Measurements from ENCODE around the gene APOL1. TPM values are rescaled to one million over a fixed set of nuclear protein-coding genes. Genes with fewer than 3 reads are reported as not detected.

The APOL1 gene
- total RNA-seq, 1 donor from 2014 or later, result 2.5 TPM

GRCh38 chr22:36294801-36295200 is 41.9 kb downstream of the APOL1 start:
- peaks cover 57% of the 10 kb centered on the region for H3K36me3 Mint-ChIP-seq (ENCODE audit: low read depth, unreplicated experiment)
- H3K4me1 Mint-ChIP-seq (ENCODE audit: unreplicated experiment), result peaks cover 2% of the 10 kb centered on the region
- DNase-seq (ENCODE audit: low spot score), result no peak
- H3K9me3 Mint-ChIP-seq (ENCODE audit: unreplicated experiment), result no peaks in the 10 kb centered on the region
- H3K27ac Mint-ChIP-seq (ENCODE audit: unreplicated experiment), result peak overlapping the region; percentile 61
- TF ChIP-seq, protein P1, sequence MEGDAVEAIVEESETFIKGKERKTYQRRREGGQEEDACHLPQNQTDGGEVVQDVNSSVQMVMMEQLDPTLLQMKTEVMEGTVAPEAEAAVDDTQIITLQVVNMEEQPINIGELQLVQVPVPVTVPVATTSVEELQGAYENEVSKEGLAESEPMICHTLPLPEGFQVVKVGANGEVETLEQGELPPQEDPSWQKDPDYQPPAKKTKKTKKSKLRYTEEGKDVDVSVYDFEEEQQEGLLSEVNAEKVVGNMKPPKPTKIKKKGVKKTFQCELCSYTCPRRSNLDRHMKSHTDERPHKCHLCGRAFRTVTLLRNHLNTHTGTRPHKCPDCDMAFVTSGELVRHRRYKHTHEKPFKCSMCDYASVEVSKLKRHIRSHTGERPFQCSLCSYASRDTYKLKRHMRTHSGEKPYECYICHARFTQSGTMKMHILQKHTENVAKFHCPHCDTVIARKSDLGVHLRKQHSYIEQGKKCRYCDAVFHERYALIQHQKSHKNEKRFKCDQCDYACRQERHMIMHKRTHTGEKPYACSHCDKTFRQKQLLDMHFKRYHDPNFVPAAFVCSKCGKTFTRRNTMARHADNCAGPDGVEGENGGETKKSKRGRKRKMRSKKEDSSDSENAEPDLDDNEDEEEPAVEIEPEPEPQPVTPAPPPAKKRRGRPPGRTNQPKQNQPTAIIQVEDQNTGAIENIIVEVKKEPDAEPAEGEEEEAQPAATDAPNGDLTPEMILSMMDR (IDR thresholded peaks at IDR 0.05; ENCODE audit: unreplicated experiment), result no peak
- peaks cover 17% of the 10 kb centered on the region for H3K27me3 Mint-ChIP-seq (ENCODE audit: unreplicated experiment)
- H3K4me3 Mint-ChIP-seq (ENCODE audit: unreplicated experiment), result peak overlapping the region; percentile 69

- H3K27me3 Mint-ChIP-seq (ENCODE audit: unreplicated experiment), result peaks cover 17% of the 10 kb centered on the region
- peaks cover 54% of the 10 kb centered on the region for H3K36me3 Mint-ChIP-seq (ENCODE audit: low read depth, unreplicated experiment)
- H3K27ac Mint-ChIP-seq (ENCODE audit: unreplicated experiment), result peak overlapping the region; percentile 59
- peaks cover 2% of the 10 kb centered on the region for H3K4me1 Mint-ChIP-seq (ENCODE audit: unreplicated experiment)
- peak overlapping the region; percentile 78 for H3K4me3 Mint-ChIP-seq (ENCODE audit: unreplicated experiment)
- H3K9me3 Mint-ChIP-seq (ENCODE audit: unreplicated experiment), result no peaks in the 10 kb centered on the region
- TF ChIP-seq, protein P1 (IDR thresholded peaks at IDR 0.05; ENCODE audit: unreplicated experiment), result no peak
- DNase-seq (ENCODE audit: low spot score), result no peak
Measured at GRCh38 chr22:36295247-36295646, 42.3 kb downstream of the APOL1 start.

- Mint-ChIP-seq H3K4me1 (ENCODE audit: unreplicated experiment) (peaks cover 2% of the 10 kb centered on the region), H3K27ac (ENCODE audit: unreplicated experiment) (peak overlapping the region; percentile 79), H3K9me3 (ENCODE audit: unreplicated experiment) (no peaks in the 10 kb centered on the region), H3K36me3 (ENCODE audit: low read depth, unreplicated experiment) (peaks cover 62% of the 10 kb centered on the region), H3K4me3 (ENCODE audit: unreplicated experiment) (no peak overlapping the region), H3K27me3 (ENCODE audit: unreplicated experiment) (peaks cover 22% of the 10 kb centered on the region)
- DNase-seq (ENCODE audit: low spot score), result no peak
- TF ChIP-seq, protein P1 (IDR thresholded peaks at IDR 0.05; ENCODE audit: unreplicated experiment), result no peak
Measured at GRCh38 chr22:36296690-36297089, 43.8 kb downstream of the APOL1 start.

GRCh38 chr22:36297568-36297967 is 44.6 kb downstream of the APOL1 start:
- Mint-ChIP-seq H3K4me1 (ENCODE audit: unreplicated experiment) (peaks cover 2% of the 10 kb centered on the region), H3K27me3 (ENCODE audit: unreplicated experiment) (peaks cover 19% of the 10 kb centered on the region), H3K4me3 (ENCODE audit: unreplicated experiment) (peak overlapping the region; percentile 86), H3K9me3 (ENCODE audit: unreplicated experiment) (no peaks in the 10 kb centered on the region), H3K36me3 (ENCODE audit: low read depth, unreplicated experiment) (peaks cover 58% of the 10 kb centered on the region), H3K27ac (ENCODE audit: unreplicated experiment) (no peak overlapping the region)
- TF ChIP-seq, protein P1 (IDR thresholded peaks at IDR 0.05; ENCODE audit: unreplicated experiment), result no peak
- no peak for DNase-seq (ENCODE audit: low spot score)

DNA sequence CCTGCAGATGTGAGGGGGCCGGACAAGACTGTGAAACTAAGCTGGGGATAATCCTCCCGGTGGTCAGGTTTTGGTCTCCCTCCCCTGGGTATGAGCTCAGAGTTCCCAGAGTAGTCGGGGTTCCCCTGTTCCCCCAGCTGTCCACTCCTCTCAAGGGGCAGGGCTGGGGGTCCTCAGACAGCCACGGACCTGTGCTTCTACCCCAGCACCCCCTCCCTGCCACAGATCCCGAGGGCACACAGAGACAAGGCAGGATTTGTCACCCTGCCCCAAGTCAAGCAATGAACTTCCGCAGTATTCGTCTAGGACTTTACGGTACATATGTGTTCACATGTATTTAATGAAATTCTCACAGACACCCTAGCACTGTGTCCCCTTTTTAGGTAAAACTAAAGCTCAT is 45.2 kb downstream of the APOL1 start:
- Mint-ChIP-seq H3K36me3 (ENCODE audit: low read depth, unreplicated experiment) (peaks cover 54% of the 10 kb centered on the region), H3K27me3 (ENCODE audit: unreplicated experiment) (peaks cover 15% of the 10 kb centered on the region), H3K4me1 (ENCODE audit: unreplicated experiment) (peaks cover 2% of the 10 kb centered on the region), H3K27ac (ENCODE audit: unreplicated experiment) (no peak overlapping the region), H3K4me3 (ENCODE audit: unreplicated experiment) (no peak overlapping the region), H3K9me3 (ENCODE audit: unreplicated experiment) (no peaks in the 10 kb centered on the region)
- TF ChIP-seq, protein P1 (IDR thresholded peaks at IDR 0.05; ENCODE audit: unreplicated experiment), result no peak
- no peak for DNase-seq (ENCODE audit: low spot score)
